GM20000 (cell line): ENCODE results near the gene CCDC187.

Experiments used
- DNase-seq: peaks from one replicate; pipeline ENCODE4 v3.0.0; 2012; ENCODE audit warnings: low spot score
- TF ChIP-seq, protein P1 (sequence below): IDR thresholded peaks from 2 replicates; pipeline ENCODE4 v1.5.1; 2012; ENCODE audit warnings: mild to moderate bottlenecking, control low read depth; ENCODE audit errors: extremely low read depth, missing control alignments

Gene CCDC187

DNA sequence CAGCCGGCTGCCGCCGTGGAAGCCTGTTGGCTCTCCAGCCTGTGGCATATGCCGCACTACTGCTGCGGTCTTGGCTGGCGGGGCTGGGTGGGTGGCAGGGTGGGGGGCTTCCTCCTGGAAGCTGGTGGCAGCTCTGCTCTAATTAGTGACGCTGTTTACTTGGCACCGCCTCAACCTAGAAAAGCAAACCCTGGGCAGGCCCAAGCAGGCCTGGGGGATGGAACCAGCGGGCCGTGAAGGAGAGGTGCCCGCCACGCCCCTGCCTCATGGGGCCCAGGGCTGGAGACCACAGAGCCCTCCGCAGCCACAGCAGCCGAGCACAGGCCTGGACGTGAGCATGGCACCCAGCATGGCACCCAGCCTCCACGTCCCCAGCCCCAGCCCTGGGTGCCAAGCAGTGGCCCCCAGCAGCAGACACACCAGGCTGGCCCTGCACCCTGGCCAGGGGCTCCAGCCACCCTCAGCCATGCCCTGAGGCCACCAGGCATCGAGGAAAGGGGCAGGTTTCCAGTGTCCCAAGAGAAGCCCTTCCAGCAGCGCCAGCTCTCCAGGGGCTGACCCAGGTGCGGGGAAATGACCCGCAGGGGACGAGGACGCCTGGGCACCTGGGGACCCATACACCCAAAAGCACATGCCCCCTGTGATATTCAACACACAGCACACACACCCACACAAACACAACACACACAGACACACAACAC lies 5.4 kb upstream of the CCDC187 start:
- TF ChIP-seq, protein P1, sequence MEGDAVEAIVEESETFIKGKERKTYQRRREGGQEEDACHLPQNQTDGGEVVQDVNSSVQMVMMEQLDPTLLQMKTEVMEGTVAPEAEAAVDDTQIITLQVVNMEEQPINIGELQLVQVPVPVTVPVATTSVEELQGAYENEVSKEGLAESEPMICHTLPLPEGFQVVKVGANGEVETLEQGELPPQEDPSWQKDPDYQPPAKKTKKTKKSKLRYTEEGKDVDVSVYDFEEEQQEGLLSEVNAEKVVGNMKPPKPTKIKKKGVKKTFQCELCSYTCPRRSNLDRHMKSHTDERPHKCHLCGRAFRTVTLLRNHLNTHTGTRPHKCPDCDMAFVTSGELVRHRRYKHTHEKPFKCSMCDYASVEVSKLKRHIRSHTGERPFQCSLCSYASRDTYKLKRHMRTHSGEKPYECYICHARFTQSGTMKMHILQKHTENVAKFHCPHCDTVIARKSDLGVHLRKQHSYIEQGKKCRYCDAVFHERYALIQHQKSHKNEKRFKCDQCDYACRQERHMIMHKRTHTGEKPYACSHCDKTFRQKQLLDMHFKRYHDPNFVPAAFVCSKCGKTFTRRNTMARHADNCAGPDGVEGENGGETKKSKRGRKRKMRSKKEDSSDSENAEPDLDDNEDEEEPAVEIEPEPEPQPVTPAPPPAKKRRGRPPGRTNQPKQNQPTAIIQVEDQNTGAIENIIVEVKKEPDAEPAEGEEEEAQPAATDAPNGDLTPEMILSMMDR, result no peak
- no peak for DNase-seq

DNA sequence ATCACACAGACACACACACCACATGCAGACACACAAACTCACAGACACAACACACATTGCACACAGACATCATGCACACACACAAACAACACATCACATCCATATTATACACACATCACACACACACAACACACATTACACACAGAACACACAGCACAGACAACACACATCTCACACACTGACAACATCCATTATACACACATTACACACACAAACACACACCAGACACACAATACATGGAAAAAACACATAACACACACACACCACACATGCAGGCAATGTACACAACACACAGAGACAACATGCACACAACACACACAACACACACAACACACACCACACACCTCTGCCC lies 4.8 kb upstream of the CCDC187 start:
- TF ChIP-seq, protein P1, result no peak
- DNase-seq, result no peak

DNA sequence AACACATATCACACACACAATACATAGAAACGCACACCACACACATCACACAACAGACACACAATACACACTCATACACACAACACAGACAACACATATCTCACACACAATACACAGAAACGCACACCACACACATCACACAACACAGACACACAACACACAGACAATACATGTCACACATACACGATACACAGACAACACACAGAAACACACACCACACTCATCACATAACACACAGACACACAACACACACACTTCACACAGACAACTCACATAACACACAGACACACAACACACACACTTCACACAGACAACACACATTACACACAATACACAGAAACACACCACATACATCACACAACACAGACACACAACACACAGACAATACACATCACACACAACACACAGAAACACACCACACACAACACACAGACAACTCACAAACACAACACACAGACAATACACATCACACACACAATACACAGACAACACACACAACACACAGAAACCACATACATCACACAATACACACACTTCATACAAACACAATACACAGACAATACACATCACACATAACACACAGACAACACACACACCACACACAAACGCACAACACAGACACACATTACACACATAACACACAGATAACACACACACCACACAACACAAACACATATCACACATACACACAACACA lies 4.3 kb upstream of the CCDC187 start:
- TF ChIP-seq, protein P1, result no peak
- DNase-seq, result no peak

DNA sequence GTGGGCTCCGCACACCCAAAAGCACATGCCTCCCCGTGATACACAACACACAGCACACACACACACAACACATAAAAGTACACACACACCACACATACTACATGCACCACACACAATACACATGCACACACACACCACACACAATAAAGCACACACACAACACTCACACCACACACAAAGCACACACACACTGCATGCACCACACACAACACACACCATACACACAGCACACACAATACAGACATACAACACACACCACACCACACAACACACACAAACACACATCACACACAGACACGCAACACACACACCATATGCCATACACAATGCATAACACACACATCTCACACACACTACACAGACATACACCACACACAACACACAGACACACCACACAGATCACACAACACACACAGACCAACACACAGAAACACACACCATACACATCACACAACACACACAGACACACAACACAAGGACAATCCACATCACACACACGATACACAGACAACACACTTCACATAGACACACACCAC lies 3.4 kb upstream of the CCDC187 start:
- no peak for DNase-seq
- TF ChIP-seq, protein P1, result no peak

DNA sequence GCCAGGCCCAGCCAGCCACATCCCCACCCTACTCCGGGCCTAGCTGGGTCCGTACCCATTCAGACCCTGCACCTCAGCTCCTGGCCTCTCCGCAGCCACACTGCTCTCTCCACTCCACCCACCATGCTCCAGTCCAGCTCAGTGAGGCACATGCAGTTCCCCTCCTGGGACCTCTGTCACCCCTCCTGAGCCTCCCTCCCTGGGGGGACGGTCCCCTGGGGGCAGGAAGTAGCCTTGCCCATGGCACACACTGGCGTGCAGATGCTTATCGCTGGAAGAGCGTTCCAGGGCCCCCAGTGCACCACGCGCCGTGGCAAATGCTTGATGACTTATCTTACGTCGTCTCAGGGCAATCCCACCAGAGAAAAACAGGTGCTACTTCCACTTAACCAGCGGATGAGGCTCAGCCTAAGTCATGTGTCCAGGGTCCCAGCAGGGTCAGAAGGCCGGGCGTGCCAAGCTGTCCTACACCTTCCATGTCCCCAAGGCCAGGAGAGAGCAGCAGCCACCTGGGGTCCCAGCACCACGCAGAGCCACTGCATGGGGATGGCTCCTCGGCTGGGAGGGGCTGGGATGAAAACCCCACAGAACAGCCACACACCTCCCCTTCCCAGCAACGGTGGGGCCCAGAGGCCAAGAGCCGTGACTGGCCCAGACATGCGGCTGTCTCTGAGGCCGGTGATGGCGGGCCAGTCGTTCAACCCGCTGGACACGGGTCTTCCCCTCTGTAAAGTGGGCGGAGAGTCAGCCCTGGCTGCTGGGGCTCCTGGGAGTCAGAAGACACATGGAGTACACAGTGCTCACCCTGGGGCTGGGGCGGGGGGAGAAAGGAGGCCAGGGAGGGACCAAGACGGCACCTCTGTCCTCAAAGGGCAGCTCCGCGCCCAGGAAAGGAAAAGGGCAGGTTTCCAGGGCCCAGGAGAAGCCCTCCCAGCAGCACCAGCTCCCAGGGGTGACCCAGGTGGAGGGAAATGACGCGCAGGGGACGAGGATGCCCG lies 2.6 kb upstream of the CCDC187 start:
- TF ChIP-seq, protein P1, result no peak
- no peak for DNase-seq

DNA sequence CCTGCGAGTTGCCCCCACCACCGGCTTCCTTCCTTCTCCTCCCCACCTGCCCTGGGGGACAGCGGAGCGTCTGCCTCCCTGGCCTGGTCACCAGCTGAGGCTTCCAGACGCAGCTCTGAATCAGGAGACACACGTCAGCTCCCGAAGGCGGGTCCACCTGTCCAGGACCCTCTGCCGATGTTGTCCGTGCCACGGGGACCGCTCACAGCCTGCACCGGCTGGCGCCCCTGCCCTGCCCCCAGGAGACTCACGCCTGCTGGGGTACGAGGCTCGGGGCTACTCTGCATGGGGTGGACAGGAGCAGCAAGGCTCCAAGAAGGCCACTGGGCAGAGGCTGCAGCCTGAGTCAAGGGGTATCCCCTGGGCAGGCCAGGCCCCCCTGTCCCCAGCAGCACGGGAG lies 1.9 kb upstream of the CCDC187 start:
- TF ChIP-seq, protein P1, result no peak

DNA sequence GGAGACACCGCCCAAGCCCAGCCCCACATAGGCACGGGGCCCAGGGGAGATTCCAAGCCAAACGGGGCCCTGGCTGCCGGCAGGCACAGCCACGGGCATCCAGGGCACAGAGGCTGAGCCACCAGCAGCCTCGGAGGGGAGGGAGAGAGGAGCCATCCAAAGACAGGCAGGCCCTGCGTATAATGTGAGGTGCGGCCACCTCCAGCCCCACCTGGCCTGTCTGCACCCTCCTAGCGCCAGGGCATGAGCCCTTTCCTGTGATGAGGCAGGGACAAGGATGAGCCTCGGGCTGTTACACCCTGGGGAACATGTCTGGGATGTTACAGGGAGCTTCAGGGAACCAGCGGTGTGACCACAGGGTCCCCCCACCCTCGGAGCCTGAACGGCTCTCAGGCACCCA lies 1.1 kb upstream of the CCDC187 start:
- DNase-seq, result no peak
- TF ChIP-seq, protein P1, result no peak

More for the DNA sequence above, 1.9 kb upstream of the CCDC187 start:
- DNase-seq, result no peak
